NT2/D1 (cell line): Measurements from ENCODE around the gene NCKIPSD.

Experiments used
- SUZ12 ChIP-seq: IDR thresholded peaks from 2 replicates; pipeline ENCODE4 v1.6.1; 2011; ENCODE audit not compliant: insufficient read length, insufficient read depth; ENCODE audit errors: extremely low read depth
- YY1 ChIP-seq: IDR thresholded peaks from 2 replicates; pipeline ENCODE4 v1.6.1; 2011; ENCODE audit not compliant: insufficient read length, insufficient read depth
- ZNF274 ChIP-seq: IDR thresholded peaks from 2 replicates; pipeline ENCODE4 v1.6.1; 2011; ENCODE audit warnings: mild to moderate bottlenecking, low read depth, low read length

- TF ChIP-seq YY1 (no peak), SUZ12 (no peak), ZNF274 (no peak)
Observed at GRCh38 chr3:48696601-48697000, 10.9 kb upstream of the NCKIPSD start.
